ENCODE measurements around the gene ELF1. TPM values are rescaled to one million over a fixed set of nuclear protein-coding genes. Genes with fewer than 3 reads are reported as not detected.
A peak's percentile ranks its signal among the peaks of the same experiment; 100 is the strongest.

Gene ELF1
- total RNA-seq, 1 donor from 2014 or later, result 136 TPM

DNA sequence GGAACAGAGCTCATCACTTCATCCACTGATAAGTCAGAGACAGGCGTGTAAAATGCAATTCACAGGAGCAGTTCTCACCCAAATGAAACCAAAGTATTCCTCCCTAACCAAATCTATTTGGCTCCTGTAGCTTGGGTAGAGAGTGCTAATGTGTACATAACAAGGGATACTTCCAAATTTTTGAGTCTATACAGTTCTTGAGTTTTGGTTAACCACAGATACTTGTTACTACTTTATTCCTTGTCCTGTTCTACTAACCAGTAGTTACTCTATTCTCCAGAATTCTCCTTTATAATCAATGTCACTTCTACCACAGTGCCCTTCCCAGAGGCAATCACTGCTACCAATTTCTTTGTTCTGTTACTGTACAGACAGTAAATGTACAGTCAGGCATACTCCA, 57.3 kb downstream of the ELF1 start:
- H3K36me3 Mint-ChIP-seq (ENCODE audit: low read depth), result peaks cover 53% of the 10 kb centered on the region
- no peaks in the 10 kb centered on the region for H3K27me3 Mint-ChIP-seq
- TF ChIP-seq, protein P1, sequence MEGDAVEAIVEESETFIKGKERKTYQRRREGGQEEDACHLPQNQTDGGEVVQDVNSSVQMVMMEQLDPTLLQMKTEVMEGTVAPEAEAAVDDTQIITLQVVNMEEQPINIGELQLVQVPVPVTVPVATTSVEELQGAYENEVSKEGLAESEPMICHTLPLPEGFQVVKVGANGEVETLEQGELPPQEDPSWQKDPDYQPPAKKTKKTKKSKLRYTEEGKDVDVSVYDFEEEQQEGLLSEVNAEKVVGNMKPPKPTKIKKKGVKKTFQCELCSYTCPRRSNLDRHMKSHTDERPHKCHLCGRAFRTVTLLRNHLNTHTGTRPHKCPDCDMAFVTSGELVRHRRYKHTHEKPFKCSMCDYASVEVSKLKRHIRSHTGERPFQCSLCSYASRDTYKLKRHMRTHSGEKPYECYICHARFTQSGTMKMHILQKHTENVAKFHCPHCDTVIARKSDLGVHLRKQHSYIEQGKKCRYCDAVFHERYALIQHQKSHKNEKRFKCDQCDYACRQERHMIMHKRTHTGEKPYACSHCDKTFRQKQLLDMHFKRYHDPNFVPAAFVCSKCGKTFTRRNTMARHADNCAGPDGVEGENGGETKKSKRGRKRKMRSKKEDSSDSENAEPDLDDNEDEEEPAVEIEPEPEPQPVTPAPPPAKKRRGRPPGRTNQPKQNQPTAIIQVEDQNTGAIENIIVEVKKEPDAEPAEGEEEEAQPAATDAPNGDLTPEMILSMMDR (IDR thresholded peaks at IDR 0.05), result no peak
- peak overlapping the region; percentile 83 for H3K27ac Mint-ChIP-seq
- POLR2A ChIA-PET, result interaction anchor here (1.0 to 2.2 kb wide), 5 partner anchors 24 to 99 kb away, joined by 3 to 15 read pairs (median 5); partner anchors contain the start of genes ELF1 and WBP4
- H3K9me3 Mint-ChIP-seq, result no peaks in the 10 kb centered on the region
- peak overlapping the region; percentile 73 for H3K4me3 Mint-ChIP-seq
- peaks cover 82% of the 10 kb centered on the region for H3K4me1 Mint-ChIP-seq
- intact Hi-C loops (cut with micrococcal nuclease), result loop anchor here (1.0 to 2.0 kb wide), 3 partner anchors 7 to 17 kb away; no protein-coding TSS in a partner anchor
- ATAC-seq (ENCODE audit: low read depth), result no peak
- CTCF ChIA-PET, result interaction anchor here (0.9 to 1.9 kb wide), 3 partner anchors 12 to 92 kb away, joined by 3 to 8 read pairs (median 6); no protein-coding TSS in a partner anchor
- no peak for DNase-seq

DNA sequence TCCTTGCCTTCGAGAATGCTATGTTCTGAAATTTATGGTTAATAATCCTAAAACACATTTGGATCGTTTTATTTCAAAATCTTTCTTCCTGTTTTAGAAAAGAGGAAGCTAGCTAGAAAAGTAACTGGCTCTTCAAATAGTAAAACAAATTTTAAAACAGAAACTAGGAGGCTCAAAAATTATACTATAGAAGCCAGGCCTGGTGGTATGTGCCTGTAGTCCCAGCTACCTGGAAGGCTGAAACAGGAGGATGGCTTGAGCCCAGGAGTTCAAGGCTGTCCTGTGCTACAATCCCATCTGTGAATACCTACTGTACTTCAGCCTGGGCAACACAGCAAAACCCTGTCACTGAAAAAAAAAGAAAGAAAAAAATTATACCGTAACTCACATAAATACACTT, 57.9 kb downstream of the ELF1 start:
- Mint-ChIP-seq H3K27ac (peak overlapping the region; percentile 83), H3K36me3 (ENCODE audit: low read depth) (peaks cover 58% of the 10 kb centered on the region), H3K4me1 (peaks cover 76% of the 10 kb centered on the region), H3K4me3 (peak overlapping the region; percentile 73), H3K9me3 (no peaks in the 10 kb centered on the region), H3K27me3 (no peaks in the 10 kb centered on the region)
- POLR2A ChIA-PET, result interaction anchor here (1.0 to 2.2 kb wide), 5 partner anchors 25 to 99 kb away, joined by 3 to 15 read pairs (median 5); partner anchors contain the start of genes ELF1 and WBP4
- ATAC-seq (ENCODE audit: low read depth) (peak; percentile 75), DNase-seq (no peak)
- intact Hi-C loops (cut with micrococcal nuclease), result loop anchor here (1.0 to 2.0 kb wide), 3 partner anchors 8 to 16 kb away; no protein-coding TSS in a partner anchor
- TF ChIP-seq, protein P1 (IDR thresholded peaks at IDR 0.05), result no peak
- CTCF ChIA-PET, result interaction anchor here (0.9 to 1.9 kb wide), 3 partner anchors 12 to 93 kb away, joined by 3 to 8 read pairs (median 6); no protein-coding TSS in a partner anchor

DNA sequence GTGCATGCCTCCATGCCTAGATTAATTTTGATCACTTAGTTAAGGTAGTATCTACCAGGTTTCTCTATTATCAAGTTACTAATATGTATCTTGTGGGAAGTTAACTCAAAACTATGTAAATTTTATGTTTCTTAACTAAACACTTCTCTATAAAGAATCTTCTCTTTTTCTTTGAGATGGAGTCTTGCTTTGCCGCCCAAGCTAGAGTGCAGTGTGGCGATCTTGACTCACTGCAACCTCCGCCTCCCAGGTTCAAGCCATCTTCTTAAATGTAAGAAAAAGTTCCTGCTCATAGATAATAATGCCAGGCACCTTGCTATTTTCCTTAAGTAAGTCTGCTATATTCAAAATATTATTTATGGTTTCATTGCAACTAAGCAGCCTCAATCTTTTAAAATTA, 58.4 kb downstream of the ELF1 start:
- peaks cover 60% of the 10 kb centered on the region for H3K36me3 Mint-ChIP-seq (ENCODE audit: low read depth)
- H3K9me3 Mint-ChIP-seq, result no peaks in the 10 kb centered on the region
- peak overlapping the region; percentile 72 for H3K4me3 Mint-ChIP-seq
- no peaks in the 10 kb centered on the region for H3K27me3 Mint-ChIP-seq
- TF ChIP-seq, protein P1 (IDR thresholded peaks at IDR 0.05), result no peak
- intact Hi-C loops (cut with micrococcal nuclease), result loop anchor here (1.0 to 2.0 kb wide), 3 partner anchors 9 to 16 kb away; no protein-coding TSS in a partner anchor
- DNase-seq (no peak), ATAC-seq (ENCODE audit: low read depth) (peak; percentile 41)
- H3K27ac Mint-ChIP-seq, result peak overlapping the region; percentile 83
- POLR2A ChIA-PET, result interaction anchor here (0.6 to 2.2 kb wide), 5 partner anchors 25 to 100 kb away, joined by 3 to 15 read pairs (median 5); partner anchors contain the start of genes ELF1 and WBP4
- H3K4me1 Mint-ChIP-seq, result peaks cover 71% of the 10 kb centered on the region
- CTCF ChIA-PET, result interaction anchor here (1.8 to 1.9 kb wide), 2 partner anchors 13 to 93 kb away, joined by 6 to 8 read pairs; no protein-coding TSS in a partner anchor

DNA sequence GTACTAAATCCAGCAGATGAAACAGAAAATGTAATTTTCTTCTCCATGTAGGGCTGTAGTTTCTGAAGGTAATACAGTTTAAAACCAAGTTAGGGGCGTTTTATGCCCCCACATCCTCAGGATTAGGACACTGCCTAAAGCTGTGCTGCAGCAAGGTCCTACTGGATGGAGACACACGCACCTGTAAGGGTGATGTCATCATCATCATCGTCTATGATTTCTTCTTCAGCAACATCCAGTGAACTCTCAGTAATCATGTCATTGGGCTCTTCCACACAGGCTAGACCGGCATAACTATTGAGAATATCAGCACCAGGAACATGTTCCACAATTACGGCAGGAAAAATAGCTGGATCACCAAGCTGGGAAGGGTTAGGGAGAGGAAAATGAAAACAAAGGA, 60.5 kb downstream of the ELF1 start:
- DNase-seq, result no peak
- peaks cover 55% of the 10 kb centered on the region for H3K36me3 Mint-ChIP-seq (ENCODE audit: low read depth)
- H3K27ac Mint-ChIP-seq, result peak overlapping the region; percentile 36
- no peak for ATAC-seq (ENCODE audit: low read depth)
- intact Hi-C loops (cut with micrococcal nuclease), result no loop called here
- ChIA-PET CTCF (no interaction called here), POLR2A (no interaction called here)
- H3K27me3 Mint-ChIP-seq, result no peaks in the 10 kb centered on the region
- H3K4me3 Mint-ChIP-seq, result no peak overlapping the region
- TF ChIP-seq, protein P1 (IDR thresholded peaks at IDR 0.05), result no peak
- H3K4me1 Mint-ChIP-seq, result peaks cover 50% of the 10 kb centered on the region
- no peaks in the 10 kb centered on the region for H3K9me3 Mint-ChIP-seq

DNA sequence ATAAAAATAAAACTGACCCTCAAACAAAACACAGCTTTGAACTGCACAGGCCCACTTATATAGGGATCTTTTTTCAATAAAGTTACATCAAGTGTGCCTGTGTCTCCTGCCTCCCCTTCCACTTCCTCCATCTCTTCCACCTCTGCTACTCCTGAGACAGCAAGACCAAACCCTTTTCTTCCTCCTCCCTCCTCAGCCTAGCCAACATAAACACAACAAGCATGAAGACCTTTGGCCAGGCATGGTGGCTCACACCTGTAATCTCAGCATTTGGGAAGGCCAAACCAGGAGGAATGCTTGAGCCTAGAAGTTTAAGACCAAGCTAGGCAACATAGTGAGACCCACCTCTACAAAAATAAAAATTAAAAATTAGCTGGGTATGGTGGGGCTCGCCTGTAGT, 72.6 kb downstream of the ELF1 start:
- TF ChIP-seq, protein P1 (IDR thresholded peaks at IDR 0.05), result no peak
- Mint-ChIP-seq H3K36me3 (ENCODE audit: low read depth) (peaks cover 93% of the 10 kb centered on the region), H3K27ac (peak overlapping the region; percentile 41), H3K27me3 (no peaks in the 10 kb centered on the region), H3K9me3 (no peaks in the 10 kb centered on the region), H3K4me3 (no peak overlapping the region), H3K4me1 (peaks cover 5% of the 10 kb centered on the region)
- POLR2A ChIA-PET, result no interaction called here
- DNase-seq (no peak), ATAC-seq (ENCODE audit: low read depth) (no peak)
- CTCF ChIA-PET, result interaction anchor here (0.9 kb wide), 1 partner anchor 28 kb away, joined by 4 read pairs; no protein-coding TSS in a partner anchor
- intact Hi-C loops (cut with micrococcal nuclease), result no loop called here

Measured in activated B cell treated with CpG ODN at 0.5 μM for 24 hours (primary cell).